Stimulated activated CD8-positive, alpha-beta memory T cell treated with anti-CD3 and anti-CD28 coated beads, Interleukin-2, amount 100 ng/mL, for 48 hours (primary cell): ENCODE results near the gene ACAA2.

Experiments
- DNase-seq, 2 donors: peaks; one replicate each; pipeline ENCODE4 v3.0.0-alpha.2; 2020; ENCODE audit warnings: low read depth in 2 of 2

ACAA2 gene

GRCh38 chr18:49743117-49743567 is 70.2 kb downstream of the ACAA2 start:
- DNase-seq = no peak

GRCh38 chr18:49742316-49743116 is 70.8 kb downstream of the ACAA2 start:
- DNase-seq = no peak

- no peak for DNase-seq
These were observed 74.1 kb downstream of the ACAA2 start for GRCh38 chr18:49739275-49739674.

GRCh38 chr18:49738721-49739120 is 74.6 kb downstream of the ACAA2 start:
- DNase-seq = no peak

- DNase-seq = no peak
These were observed 78.5 kb downstream of the ACAA2 start for GRCh38 chr18:49734836-49735235.

- DNase-seq = no peak
These were observed 79.3 kb downstream of the ACAA2 start for GRCh38 chr18:49733896-49734585.

- DNase-seq = no peak
These were observed 80.0 kb downstream of the ACAA2 start for GRCh38 chr18:49733321-49733720.
